T-helper 22 cell (primary cell): Measurements from ENCODE around the gene NOD2.

ENCODE experiments used
- DNase-seq: peaks from one replicate; pipeline ENCODE4 v3.0.0-alpha.2; 2020; ENCODE audit warnings: low read depth

Gene NOD2

GRCh38 chr16:50742576-50743200, 49.3 kb downstream of the NOD2 start:
- DNase-seq = peak; percentile 42

DNA sequence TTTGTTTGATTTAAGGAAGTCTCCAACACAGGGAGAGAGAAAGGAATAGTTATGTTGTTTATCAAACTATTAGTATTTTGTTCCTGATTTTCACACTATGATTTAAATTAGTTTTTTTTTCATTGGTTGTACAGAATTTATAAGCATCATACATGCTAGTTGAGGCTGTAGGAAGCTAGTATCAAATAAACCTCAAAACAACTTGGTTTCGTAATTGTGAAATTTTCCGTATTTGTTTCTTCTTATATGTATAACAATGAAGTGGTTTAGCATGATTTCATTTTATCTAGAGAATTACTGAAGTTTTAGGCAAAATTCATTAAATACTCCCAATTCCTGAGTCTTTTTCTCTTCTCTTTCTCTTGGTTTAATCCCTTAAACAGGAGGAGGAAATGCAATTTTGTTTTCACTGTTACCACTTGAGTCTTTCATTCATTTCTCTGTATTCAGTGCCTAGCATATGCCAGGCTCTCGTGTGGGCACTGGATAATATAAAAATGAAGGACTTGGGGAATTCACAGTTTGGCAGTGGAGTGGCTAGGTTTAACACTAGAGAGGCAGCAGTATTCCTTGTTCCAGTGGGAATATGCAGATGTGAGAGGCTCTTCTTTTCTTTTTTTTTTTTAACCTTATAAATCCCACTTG, 50.3 kb downstream of the NOD2 start:
- DNase-seq = no peak

GRCh38 chr16:50744881-50745280, 51.5 kb downstream of the NOD2 start:
- DNase-seq = no peak

DNA sequence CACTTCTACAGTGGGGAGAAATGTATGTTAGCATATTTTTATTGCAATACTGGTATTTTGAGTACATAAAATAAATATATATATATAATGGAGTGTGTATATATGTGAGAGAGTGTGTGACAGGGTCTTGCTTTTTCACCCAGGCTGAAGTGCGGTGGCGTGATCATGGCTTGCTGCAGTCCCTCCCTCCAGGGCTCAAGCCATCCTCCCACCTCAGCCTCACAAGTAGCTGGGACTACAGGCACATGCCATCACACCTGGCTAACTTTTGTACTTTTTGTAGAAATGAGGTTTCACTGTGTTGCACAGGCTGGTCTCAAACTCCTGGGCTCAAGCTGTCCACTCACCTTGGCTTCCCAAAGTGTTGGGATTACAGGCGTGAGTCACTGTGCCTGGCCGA, 52.5 kb downstream of the NOD2 start:
- DNase-seq = no peak

DNA sequence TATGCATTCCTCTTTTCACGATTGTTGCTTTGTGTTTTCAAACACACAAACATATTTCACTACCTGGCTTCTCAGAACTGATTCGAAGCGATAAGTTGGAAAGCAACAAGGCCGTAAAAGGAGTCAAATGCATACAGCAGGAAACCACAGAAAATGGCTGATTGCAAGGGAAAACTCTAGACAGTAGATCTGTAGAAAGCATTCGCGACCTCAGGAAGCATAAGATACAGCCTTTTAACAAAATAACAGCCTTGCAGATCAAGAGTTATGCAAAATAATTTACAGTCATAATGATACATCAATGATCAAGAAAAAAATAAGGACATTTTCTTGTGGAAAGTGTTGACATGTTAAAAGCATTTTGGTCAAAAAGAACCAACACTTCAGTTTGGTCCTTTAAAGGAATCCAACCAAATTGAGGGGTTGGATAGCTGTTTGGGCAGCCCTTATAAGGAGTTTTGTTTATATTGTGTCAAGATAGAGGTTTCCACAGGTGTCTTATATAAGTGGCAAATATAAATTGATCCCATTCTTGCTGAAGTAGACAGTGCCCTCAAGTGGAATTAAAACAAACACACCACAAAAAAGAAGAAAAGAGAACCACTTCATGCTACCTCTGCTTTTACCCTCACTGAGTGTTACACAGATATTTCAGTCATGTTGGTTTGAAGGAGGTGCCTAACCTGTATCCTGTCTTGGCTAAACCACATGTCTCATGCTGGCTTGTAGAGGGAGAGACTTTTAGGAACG, 54.0 kb downstream of the NOD2 start:
- peak; percentile 16 for DNase-seq

DNA sequence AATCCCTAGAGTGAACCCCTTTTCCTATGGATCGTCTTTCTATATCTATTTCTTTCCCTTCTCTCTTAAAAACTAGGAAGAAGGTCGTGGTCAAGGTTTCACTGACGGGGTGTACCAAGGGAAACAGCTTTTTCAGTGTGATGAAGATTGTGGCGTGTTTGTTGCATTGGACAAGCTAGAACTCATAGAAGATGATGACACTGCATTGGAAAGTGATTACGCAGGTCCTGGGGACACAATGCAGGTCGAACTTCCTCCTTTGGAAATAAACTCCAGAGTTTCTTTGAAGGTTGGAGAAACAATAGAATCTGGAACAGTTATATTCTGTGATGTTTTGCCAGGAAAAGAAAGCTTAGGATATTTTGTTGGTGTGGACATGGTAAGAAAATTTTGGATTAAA, 58.1 kb downstream of the NOD2 start:
- no peak for DNase-seq

GRCh38 chr16:50752471-50753235, 59.2 kb downstream of the NOD2 start:
- DNase-seq = no peak

- DNase-seq = no peak
Observed at GRCh38 chr16:50756473-50756872, 63.1 kb downstream of the NOD2 start.

DNA sequence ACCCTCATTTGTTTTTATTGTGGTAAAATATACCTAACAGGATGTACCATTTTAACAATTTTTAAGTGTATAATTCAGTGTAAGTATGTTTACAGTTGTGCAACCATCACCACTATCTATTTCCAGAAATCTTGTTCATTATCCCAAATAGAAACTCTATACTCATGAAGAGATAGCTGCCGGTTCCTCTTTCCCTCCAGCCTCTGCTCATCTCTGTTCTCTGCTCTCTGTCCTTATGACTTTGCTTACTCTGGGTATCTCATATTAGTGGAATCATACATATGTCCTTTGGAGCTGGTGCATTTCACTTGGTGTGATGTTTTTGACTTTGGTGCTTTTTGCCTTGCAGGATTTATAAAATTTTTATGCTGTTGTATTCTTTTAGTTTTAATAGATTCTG, 67.9 kb downstream of the NOD2 start:
- no peak for DNase-seq

GRCh38 chr16:50762241-50762640, 68.8 kb downstream of the NOD2 start:
- DNase-seq = no peak

DNA sequence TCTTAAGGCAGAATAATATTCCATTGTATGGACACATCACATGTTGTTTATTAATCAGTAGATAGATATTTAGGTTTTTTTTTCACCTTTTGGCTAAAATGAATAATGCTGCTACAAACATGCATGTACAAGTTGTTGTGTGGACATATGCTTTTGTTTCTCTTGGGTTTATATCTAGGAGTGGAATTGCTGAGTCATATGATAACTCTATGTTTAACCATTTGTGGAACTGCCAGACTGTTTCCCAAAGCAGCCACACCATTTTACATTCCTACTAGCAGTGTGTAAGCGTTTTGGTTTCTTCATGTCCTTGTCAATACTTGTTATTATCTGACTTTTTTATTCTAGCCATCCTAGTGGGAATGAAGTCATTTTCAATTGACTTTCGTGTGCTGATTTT, 69.8 kb downstream of the NOD2 start:
- no peak for DNase-seq

DNA sequence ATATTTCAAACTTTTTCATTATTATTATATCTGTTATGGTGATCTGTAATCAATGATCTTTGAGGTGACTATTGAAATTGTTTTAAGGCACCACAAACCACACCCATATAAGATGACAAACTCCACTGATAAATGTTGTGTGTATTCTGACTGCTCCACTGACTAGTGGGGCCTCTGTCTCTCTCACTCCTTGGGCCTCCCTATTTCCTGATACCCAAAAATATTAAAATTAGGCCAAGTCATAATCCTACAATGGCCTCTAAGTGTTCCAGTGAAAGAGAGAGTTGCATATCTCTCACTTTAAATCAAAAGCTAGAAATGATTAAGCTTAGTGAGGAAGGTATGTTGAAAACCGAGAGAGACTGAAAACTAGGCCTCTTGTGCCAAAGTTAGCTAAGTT, 71.9 kb downstream of the NOD2 start:
- DNase-seq = no peak

- no peak for DNase-seq
Observed at GRCh38 chr16:50765861-50766260, 72.5 kb downstream of the NOD2 start.

DNA sequence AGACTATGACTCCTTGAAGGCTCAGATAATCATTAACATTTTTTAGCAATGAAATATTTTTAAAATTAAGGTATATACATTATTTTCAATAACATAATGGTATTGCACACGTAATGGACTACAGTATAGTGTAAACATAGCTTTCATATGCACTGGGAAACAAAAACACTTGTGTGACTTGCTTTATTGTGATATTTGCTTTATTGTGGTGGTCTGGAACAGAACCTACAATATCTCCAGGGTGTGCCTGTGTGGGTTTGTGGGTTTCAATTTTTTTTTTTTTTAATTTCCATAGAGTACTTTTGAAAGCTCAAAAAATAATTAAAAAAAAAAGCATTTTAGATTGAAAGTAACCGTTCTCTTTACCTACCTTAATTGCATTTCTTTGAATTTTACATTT, 73.8 kb downstream of the NOD2 start:
- DNase-seq = no peak

DNA sequence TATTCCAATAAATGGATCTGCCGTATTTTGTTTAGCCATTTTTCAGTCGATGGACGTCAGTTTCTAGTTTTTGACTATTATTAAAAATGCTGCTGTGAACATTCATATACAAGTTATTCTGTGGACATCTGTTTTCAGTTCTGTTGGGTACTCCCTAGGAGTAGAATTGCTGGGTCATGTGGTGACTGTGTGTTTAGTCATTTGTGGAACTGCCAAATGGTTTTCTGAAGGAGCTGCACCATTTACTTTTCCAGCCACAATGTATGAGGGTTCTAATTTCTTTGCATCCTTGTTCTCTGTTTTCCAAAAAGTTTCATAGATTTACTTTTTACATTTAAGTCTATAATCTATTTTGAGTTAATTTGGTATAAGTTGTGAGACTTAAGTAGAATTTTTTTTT, 78.0 kb downstream of the NOD2 start:
- no peak for DNase-seq

GRCh38 chr16:50774405-50774804, 81.0 kb downstream of the NOD2 start:
- DNase-seq = no peak

- no peak for DNase-seq
Observed at GRCh38 chr16:50774960-50775359, 81.6 kb downstream of the NOD2 start.

DNA sequence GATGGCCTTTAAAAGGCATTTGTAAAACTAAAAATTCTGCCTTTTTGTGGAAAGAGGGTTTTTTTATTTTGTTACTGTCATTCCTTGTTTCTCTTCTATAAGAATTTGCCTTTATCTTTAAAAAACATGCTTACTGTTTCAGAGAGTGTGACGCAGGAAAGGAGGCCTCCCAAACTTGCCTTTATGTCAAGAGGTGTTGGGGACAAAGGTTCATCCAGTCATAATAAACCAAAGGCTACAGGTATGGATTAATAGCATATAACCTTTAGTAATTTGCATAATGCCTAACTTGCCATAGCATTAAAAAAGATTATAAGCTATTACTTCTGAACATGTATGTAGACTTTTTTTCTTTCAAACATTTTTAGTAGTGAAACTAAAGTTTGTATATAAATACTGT, 82.6 kb downstream of the NOD2 start:
- DNase-seq = no peak

DNA sequence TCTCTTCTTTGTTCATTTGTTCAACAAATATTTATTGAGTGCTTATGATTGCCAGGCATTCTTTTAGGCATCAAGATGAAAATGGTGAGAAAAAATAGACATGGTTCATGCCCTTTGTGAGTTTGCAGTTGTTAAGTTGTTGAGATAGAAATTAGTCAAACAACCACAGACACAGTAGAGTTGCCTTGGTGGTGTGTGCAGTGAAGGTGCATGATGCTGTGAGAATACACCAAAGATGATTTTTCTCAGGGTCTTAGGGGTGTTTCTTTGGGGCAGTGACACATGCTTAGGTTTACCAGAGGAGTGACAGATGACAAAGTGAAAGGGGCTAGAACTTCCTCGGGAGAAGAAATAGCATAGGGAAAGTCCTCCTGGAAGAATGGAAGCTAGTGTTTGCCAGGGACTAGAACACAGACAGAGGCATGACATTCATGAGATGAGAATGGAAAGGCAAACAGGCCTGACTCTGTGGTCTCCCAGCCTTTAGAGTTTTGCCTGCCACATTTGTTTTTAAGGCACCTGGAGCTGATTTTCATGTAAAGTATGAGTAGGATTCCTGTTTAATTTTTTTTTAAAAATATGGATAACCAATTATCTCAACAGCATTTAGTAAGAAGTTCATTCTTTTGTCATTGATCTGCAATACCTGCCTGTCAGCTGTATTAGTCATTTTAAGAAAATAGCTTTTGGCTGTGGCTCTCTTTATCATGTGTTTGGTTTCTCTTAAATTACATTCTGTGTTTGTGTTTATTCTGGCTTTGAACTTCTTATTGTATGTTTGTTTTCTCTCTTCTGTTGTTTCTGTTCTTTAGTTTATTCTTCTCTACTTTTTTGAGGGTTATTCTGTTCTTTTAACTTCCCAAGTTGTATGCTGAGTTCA, 85.1 kb downstream of the NOD2 start:
- DNase-seq = no peak

GRCh38 chr16:50781043-50781442, 87.6 kb downstream of the NOD2 start:
- no peak for DNase-seq

DNA sequence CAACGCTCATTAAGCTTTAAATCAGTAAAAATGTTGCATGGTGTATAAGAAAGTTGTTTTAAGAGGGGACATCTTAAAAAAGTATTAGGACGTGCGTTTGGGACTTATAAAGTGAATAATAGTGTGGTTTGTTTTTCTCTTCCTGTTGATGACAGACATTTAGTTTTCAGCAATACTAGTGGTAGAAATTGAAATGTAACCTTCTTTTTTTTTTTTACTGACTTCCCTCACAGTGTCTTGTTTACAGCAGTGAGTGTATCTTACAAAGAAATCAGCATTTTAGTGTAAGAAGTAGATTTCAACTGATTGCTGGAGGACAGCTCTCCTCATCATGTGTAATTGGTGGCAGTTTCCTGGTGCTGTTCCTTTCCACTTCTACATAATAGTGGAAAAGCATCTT, 88.1 kb downstream of the NOD2 start:
- no peak for DNase-seq
